Activated naive CD8-positive, alpha-beta T cell treated with anti-CD3 and anti-CD28 coated beads for 36 hours (primary cell): ENCODE data around the gene FAM107B. TPM values are rescaled to one million over a fixed set of nuclear protein-coding genes. Genes with fewer than 3 reads are reported as not detected.
"Not testable (repeated sequence)": the region's sequence is repeated elsewhere in the genome, so short reads cannot be mapped to it uniquely, and the experiment has no call there.

ENCODE experiments used
- DNase-seq: peaks from one replicate; pipeline ENCODE4 v3.0.0; 2021
- H3K27ac Mint-ChIP-seq: one replicate; pipeline ENCODE4 v1.8.0; 2022; ENCODE audit warnings: mild to moderate bottlenecking, moderate library complexity, mixed read lengths
- H3K27me3 Mint-ChIP-seq: one replicate; pipeline ENCODE4 v1.8.0; 2022; ENCODE audit warnings: mild to moderate bottlenecking, mixed read lengths
- H3K36me3 Mint-ChIP-seq: one replicate; pipeline ENCODE4 v1.8.0; 2021; ENCODE audit warnings: mild to moderate bottlenecking, mixed read lengths
- H3K4me1 Mint-ChIP-seq: one replicate; pipeline ENCODE4 v1.8.0; 2021; ENCODE audit warnings: mixed read lengths
- H3K4me3 Mint-ChIP-seq: one replicate; pipeline ENCODE4 v1.8.0; 2022; ENCODE audit warnings: mild to moderate bottlenecking, moderate library complexity, mixed read lengths
- H3K9me3 Mint-ChIP-seq: one replicate; pipeline ENCODE4 v1.8.0; 2022; ENCODE audit warnings: mixed read lengths
- total RNA-seq, 2 experiments: library from RNA; stranded (reverse); gene quantifications; one replicate each; pipeline ENCODE4 v1.2.3, GENCODE V29; 2021

The FAM107B gene
- total RNA-seq, 2 experiments from 2014 or later = 195 to 203 TPM

- H3K4me3 Mint-ChIP-seq = no peak overlapping the region
- no peak overlapping the region for H3K27ac Mint-ChIP-seq
These were observed 182.1 kb downstream of the FAM107B start for GRCh38 chr10:14592566-14592965.

GRCh38 chr10:14592026-14592425, 182.7 kb downstream of the FAM107B start:
- peaks cover 74% of the 10 kb centered on the region for H3K36me3 Mint-ChIP-seq
- H3K4me1 Mint-ChIP-seq = peaks cover 80% of the 10 kb centered on the region
- H3K27me3 Mint-ChIP-seq = no peaks in the 10 kb centered on the region
- peaks cover 3% of the 10 kb centered on the region for H3K9me3 Mint-ChIP-seq
- H3K27ac Mint-ChIP-seq = no peak overlapping the region
- DNase-seq = no peak
- H3K4me3 Mint-ChIP-seq = no peak overlapping the region

More at GRCh38 chr10:14592566-14592965, 182.1 kb downstream of the FAM107B start:
- Mint-ChIP-seq H3K36me3 (peaks cover 76% of the 10 kb centered on the region), H3K27me3 (no peaks in the 10 kb centered on the region), H3K9me3 (peaks cover 3% of the 10 kb centered on the region), H3K4me1 (peaks cover 80% of the 10 kb centered on the region)
- DNase-seq = no peak

- H3K27me3 Mint-ChIP-seq, H3K9me3 Mint-ChIP-seq, DNase-seq: not testable (repeated sequence)
- Mint-ChIP-seq H3K36me3 (peaks cover 70% of the 10 kb centered on the region), H3K4me3 (peak overlapping the region; percentile 64), H3K27ac (peak overlapping the region; percentile 98), H3K4me1 (peaks cover 86% of the 10 kb centered on the region)
These were observed 185.8 kb downstream of the FAM107B start for GRCh38 chr10:14588938-14589294.

GRCh38 chr10:14588084-14588937, 186.4 kb downstream of the FAM107B start:
- Mint-ChIP-seq H3K4me3 (peak overlapping the region; percentile 64), H3K27me3 (no peaks in the 10 kb centered on the region), H3K36me3 (peaks cover 73% of the 10 kb centered on the region), H3K4me1 (peaks cover 89% of the 10 kb centered on the region), H3K9me3 (no peaks in the 10 kb centered on the region), H3K27ac (peak overlapping the region; percentile 98)
- DNase-seq = peak; percentile 71

- no peaks in the 10 kb centered on the region for H3K9me3 Mint-ChIP-seq
- H3K27me3 Mint-ChIP-seq = no peaks in the 10 kb centered on the region
These were observed 187.1 kb downstream of the FAM107B start for GRCh38 chr10:14587540-14588083.

GRCh38 chr10:14586901-14587300, 187.8 kb downstream of the FAM107B start:
- Mint-ChIP-seq H3K4me3 (peak overlapping the region; percentile 45), H3K27ac (peak overlapping the region; percentile 98), H3K36me3 (peaks cover 74% of the 10 kb centered on the region), H3K4me1 (peaks cover 92% of the 10 kb centered on the region), H3K27me3 (no peaks in the 10 kb centered on the region), H3K9me3 (peaks cover 1% of the 10 kb centered on the region)
- DNase-seq = no peak

More at GRCh38 chr10:14587540-14588083, 187.1 kb downstream of the FAM107B start:
- H3K27ac Mint-ChIP-seq = peak overlapping the region; percentile 98
- H3K4me3 Mint-ChIP-seq = peak overlapping the region; percentile 64
- no peak for DNase-seq
- peaks cover 74% of the 10 kb centered on the region for H3K36me3 Mint-ChIP-seq
- H3K4me1 Mint-ChIP-seq = peaks cover 94% of the 10 kb centered on the region

GRCh38 chr10:14585287-14586193, 189.2 kb downstream of the FAM107B start:
- no peaks in the 10 kb centered on the region for H3K27me3 Mint-ChIP-seq

GRCh38 chr10:14584661-14585060, 190.0 kb downstream of the FAM107B start:
- peak overlapping the region; percentile 98 for H3K27ac Mint-ChIP-seq
- peak overlapping the region; percentile 65 for H3K4me3 Mint-ChIP-seq
- H3K9me3 Mint-ChIP-seq = peaks cover 1% of the 10 kb centered on the region
- no peaks in the 10 kb centered on the region for H3K27me3 Mint-ChIP-seq
- peaks cover 91% of the 10 kb centered on the region for H3K4me1 Mint-ChIP-seq
- H3K36me3 Mint-ChIP-seq = peaks cover 69% of the 10 kb centered on the region
- DNase-seq = peak; percentile 67

More at GRCh38 chr10:14585287-14586193, 189.2 kb downstream of the FAM107B start:
- DNase-seq = no peak
- H3K36me3 Mint-ChIP-seq = peaks cover 74% of the 10 kb centered on the region
- H3K9me3 Mint-ChIP-seq = peaks cover 1% of the 10 kb centered on the region
- peak overlapping the region; percentile 40 for H3K4me3 Mint-ChIP-seq
- H3K4me1 Mint-ChIP-seq = peaks cover 92% of the 10 kb centered on the region
- H3K27ac Mint-ChIP-seq = peak overlapping the region; percentile 98

GRCh38 chr10:14583967-14584366, 190.7 kb downstream of the FAM107B start:
- peaks cover 1% of the 10 kb centered on the region for H3K9me3 Mint-ChIP-seq
- peak overlapping the region; percentile 65 for H3K4me3 Mint-ChIP-seq
- peak overlapping the region; percentile 98 for H3K27ac Mint-ChIP-seq
- peaks cover 74% of the 10 kb centered on the region for H3K36me3 Mint-ChIP-seq
- peaks cover 91% of the 10 kb centered on the region for H3K4me1 Mint-ChIP-seq
- H3K27me3 Mint-ChIP-seq = no peaks in the 10 kb centered on the region
- DNase-seq = no peak

GRCh38 chr10:14583252-14583651, 191.4 kb downstream of the FAM107B start:
- peak overlapping the region; percentile 65 for H3K4me3 Mint-ChIP-seq
- peaks cover 1% of the 10 kb centered on the region for H3K9me3 Mint-ChIP-seq
- H3K27ac Mint-ChIP-seq = peak overlapping the region; percentile 98
- DNase-seq = peak; percentile 81
- peaks cover 73% of the 10 kb centered on the region for H3K36me3 Mint-ChIP-seq
- peaks cover 91% of the 10 kb centered on the region for H3K4me1 Mint-ChIP-seq
- H3K27me3 Mint-ChIP-seq = no peaks in the 10 kb centered on the region

GRCh38 chr10:14581553-14582321, 193.0 kb downstream of the FAM107B start:
- H3K4me1 Mint-ChIP-seq = peaks cover 80% of the 10 kb centered on the region
- peaks cover 1% of the 10 kb centered on the region for H3K9me3 Mint-ChIP-seq
- peaks cover 69% of the 10 kb centered on the region for H3K36me3 Mint-ChIP-seq
- H3K4me3 Mint-ChIP-seq = no peak overlapping the region
- DNase-seq = no peak
- H3K27ac Mint-ChIP-seq = peak overlapping the region; percentile 3
- H3K27me3 Mint-ChIP-seq = no peaks in the 10 kb centered on the region

- H3K36me3 Mint-ChIP-seq = peaks cover 70% of the 10 kb centered on the region
- peaks cover 1% of the 10 kb centered on the region for H3K9me3 Mint-ChIP-seq
- H3K4me3 Mint-ChIP-seq = peak overlapping the region; percentile 1
- H3K27ac Mint-ChIP-seq = peak overlapping the region; percentile 68
- H3K4me1 Mint-ChIP-seq = peaks cover 76% of the 10 kb centered on the region
- no peak for DNase-seq
- no peaks in the 10 kb centered on the region for H3K27me3 Mint-ChIP-seq
These were observed 193.9 kb downstream of the FAM107B start for GRCh38 chr10:14580671-14581332.

GRCh38 chr10:14579405-14579804, 195.3 kb downstream of the FAM107B start:
- no peak for DNase-seq
- H3K4me3 Mint-ChIP-seq = no peak overlapping the region
- H3K27ac Mint-ChIP-seq = peak overlapping the region; percentile 68
- no peaks in the 10 kb centered on the region for H3K27me3 Mint-ChIP-seq
- peaks cover 74% of the 10 kb centered on the region for H3K4me1 Mint-ChIP-seq
- H3K9me3 Mint-ChIP-seq = peaks cover 1% of the 10 kb centered on the region
- peaks cover 75% of the 10 kb centered on the region for H3K36me3 Mint-ChIP-seq
